MM.1S (cell line): ENCODE data around the gene KDM4B.

Experiments
- DNase-seq: peaks from one replicate; pipeline ENCODE4 v3.0.0-alpha.2; 2015
- H2AFZ ChIP-seq: fragments of 300-600 bp; sonication (generic); 2 replicates; pipeline ENCODE4 v1.6.0; 2016; ENCODE audit warnings: antibody characterized with exemption, low read length
- H3F3A ChIP-seq: fragments of 300-600 bp; sonication (generic); 2 replicates; pipeline ENCODE4 v1.6.1; 2016; ENCODE audit warnings: mild to moderate bottlenecking, antibody characterized with exemption, low read length, moderate library complexity, mixed read lengths; ENCODE audit not compliant: insufficient read depth
- H3K27ac ChIP-seq: fragments of 300-600 bp; sonication (generic); 2 replicates; pipeline ENCODE4 v1.5.1; 2016; ENCODE audit warnings: mild to moderate bottlenecking, low read length
- H3K27me3 ChIP-seq: fragments of 300-600 bp; sonication (generic); replicated peaks from 2 replicates; pipeline ENCODE4 v1.6.0; 2016; ENCODE audit warnings: low read length; ENCODE audit not compliant: insufficient read depth
- H3K36me3 ChIP-seq: fragments of 300-600 bp; sonication (generic); replicated peaks from 2 replicates; pipeline ENCODE4 v1.6.1; 2016; ENCODE audit warnings: mild to moderate bottlenecking, low read length, mixed read lengths; ENCODE audit not compliant: insufficient read depth
- H3K4me1 ChIP-seq: fragments of 300-600 bp; sonication (generic); 2 replicates; pipeline ENCODE4 v1.6.1; 2016; ENCODE audit warnings: low read length, mixed read lengths
- H3K4me2 ChIP-seq: fragments of 300-600 bp; sonication (generic); 2 replicates; pipeline ENCODE4 v1.6.0; 2016; ENCODE audit warnings: low read depth, low read length
- H3K4me3 ChIP-seq: fragments of 300-600 bp; sonication (generic); 2 replicates; pipeline ENCODE4 v1.5.1; 2016; ENCODE audit warnings: low read length, mixed read lengths
- H3K79me2 ChIP-seq: fragments of 300-600 bp; sonication (generic); 2 replicates; pipeline ENCODE4 v1.6.1; 2016; ENCODE audit warnings: mixed run types, low read length, mixed read lengths
- H3K9ac ChIP-seq: fragments of 300-600 bp; sonication (generic); 2 replicates; pipeline ENCODE4 v1.6.1; 2016; ENCODE audit warnings: low read length, mixed read lengths
- H3K9me2 ChIP-seq: fragments of 300-600 bp; sonication (generic); replicated peaks from 2 replicates; pipeline ENCODE4 v1.6.1; 2016; ENCODE audit warnings: mild to moderate bottlenecking, low read length, mixed read lengths; ENCODE audit not compliant: insufficient read depth
- H3K9me3 ChIP-seq: fragments of 300-600 bp; sonication (generic); replicated peaks from 2 replicates; pipeline ENCODE4 v1.6.1; 2016; ENCODE audit warnings: mild to moderate bottlenecking, low read length, mixed read lengths; ENCODE audit not compliant: insufficient read depth
- H4K20me1 ChIP-seq: fragments of 300-600 bp; sonication (generic); 2 replicates; pipeline ENCODE4 v1.6.1; 2016; ENCODE audit warnings: mild to moderate bottlenecking, low read length, moderate library complexity, mixed read lengths; ENCODE audit not compliant: insufficient read depth
- EZH2 ChIP-seq: fragments of 300-600 bp; sonication (generic); optimal IDR thresholded peaks from 2 replicates; pipeline ENCODE3; 2017; ENCODE audit warnings: low read depth, mild to moderate bottlenecking, antibody characterized with exemption, low read length, mixed read lengths
- EZH2phosphoT487 ChIP-seq: fragments of 300-600 bp; sonication (generic); IDR thresholded peaks from 2 replicates; pipeline ENCODE4 v1.6.1; 2018; ENCODE audit warnings: antibody characterized with exemption, low read length
- TF ChIP-seq, protein P1 (sequence below): fragments of 300-600 bp; sonication (generic); IDR thresholded peaks from 2 replicates; pipeline ENCODE4 v1.5.1; 2016; ENCODE audit warnings: antibody characterized with exemption, low read length, mixed read lengths

Gene KDM4B

DNA sequence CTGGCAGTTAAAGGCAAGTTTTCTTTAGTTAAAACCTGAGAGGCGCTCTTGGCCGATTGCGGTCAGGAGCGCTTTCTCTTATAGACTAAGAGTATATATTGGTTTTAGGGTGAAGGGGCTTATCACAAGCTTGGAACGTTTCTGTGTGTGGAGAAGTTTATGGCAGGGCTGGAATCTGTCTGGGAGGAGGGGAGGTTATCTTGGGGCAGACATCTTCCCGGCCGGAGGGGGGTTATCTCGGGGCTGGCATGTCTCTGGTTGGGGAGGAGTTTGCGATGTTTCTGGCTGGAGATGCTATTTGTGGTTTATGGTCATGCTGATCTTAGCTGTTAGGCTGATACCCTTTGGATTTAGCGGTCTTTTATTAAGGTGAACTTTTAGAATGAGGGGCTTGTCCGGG lies 18.3 kb downstream of the KDM4B start:
- Histone ChIP-seq H3K79me2 (peaks cover 92% of the 10 kb centered on the region), H3K9me2 (no peaks in the 10 kb centered on the region), H3K4me2 (no peak overlapping the region), H3K36me3 (no peaks in the 10 kb centered on the region), H3K4me1 (no peaks in the 10 kb centered on the region), H3K27me3 (no peaks in the 10 kb centered on the region), H4K20me1 (peaks cover 10% of the 10 kb centered on the region), H3K9me3 (no peaks in the 10 kb centered on the region), H3K9ac (no peak overlapping the region), H3F3A (no peaks in the 10 kb centered on the region), H3K4me3 (no peak overlapping the region), H3K27ac (no peak overlapping the region), H2AFZ (no peak overlapping the region)
- no peak for TF ChIP-seq EZH2
- no peak for TF ChIP-seq EZH2phosphoT487
- TF ChIP-seq, protein P1, sequence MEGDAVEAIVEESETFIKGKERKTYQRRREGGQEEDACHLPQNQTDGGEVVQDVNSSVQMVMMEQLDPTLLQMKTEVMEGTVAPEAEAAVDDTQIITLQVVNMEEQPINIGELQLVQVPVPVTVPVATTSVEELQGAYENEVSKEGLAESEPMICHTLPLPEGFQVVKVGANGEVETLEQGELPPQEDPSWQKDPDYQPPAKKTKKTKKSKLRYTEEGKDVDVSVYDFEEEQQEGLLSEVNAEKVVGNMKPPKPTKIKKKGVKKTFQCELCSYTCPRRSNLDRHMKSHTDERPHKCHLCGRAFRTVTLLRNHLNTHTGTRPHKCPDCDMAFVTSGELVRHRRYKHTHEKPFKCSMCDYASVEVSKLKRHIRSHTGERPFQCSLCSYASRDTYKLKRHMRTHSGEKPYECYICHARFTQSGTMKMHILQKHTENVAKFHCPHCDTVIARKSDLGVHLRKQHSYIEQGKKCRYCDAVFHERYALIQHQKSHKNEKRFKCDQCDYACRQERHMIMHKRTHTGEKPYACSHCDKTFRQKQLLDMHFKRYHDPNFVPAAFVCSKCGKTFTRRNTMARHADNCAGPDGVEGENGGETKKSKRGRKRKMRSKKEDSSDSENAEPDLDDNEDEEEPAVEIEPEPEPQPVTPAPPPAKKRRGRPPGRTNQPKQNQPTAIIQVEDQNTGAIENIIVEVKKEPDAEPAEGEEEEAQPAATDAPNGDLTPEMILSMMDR, result no peak
- DNase-seq, result no peak

DNA sequence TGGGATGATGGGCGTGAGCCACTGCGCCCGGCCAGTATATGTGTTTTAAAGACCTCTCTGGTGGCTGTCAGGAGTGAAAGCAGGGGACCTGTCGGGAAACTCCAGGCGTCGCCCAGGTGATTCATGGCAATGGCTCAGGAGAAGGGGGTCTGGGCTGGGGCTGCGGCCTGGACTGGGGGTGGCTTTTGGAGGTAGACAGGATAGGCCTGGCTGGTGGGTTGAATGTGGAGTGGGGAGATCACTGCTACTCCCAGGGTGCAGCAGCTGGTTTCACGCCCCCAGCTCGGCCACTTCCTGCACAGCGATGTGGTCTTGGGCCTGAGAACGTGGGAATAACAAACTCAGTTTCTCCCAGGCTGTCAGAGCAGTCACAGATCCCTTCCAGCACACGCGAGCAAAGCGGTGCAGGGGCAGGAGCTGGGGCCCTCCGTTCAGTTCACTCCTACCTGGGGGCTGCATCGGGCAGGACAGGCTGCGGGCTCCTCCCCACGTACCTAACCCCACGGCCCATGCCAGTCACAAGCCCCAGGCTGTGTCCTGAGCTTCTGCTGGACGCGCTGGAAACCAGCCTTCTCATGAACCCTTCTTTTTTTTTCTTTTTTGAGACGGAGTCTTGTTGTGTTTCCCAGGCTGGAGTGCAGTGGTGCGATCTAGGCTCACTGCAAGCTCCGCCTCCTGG lies 18.9 kb downstream of the KDM4B start:
- no peaks in the 10 kb centered on the region for H3K9me3 ChIP-seq
- H3K4me1 ChIP-seq, result no peaks in the 10 kb centered on the region
- TF ChIP-seq, protein P1, result no peak
- no peak for TF ChIP-seq EZH2phosphoT487
- TF ChIP-seq EZH2, result no peak
- no peak overlapping the region for H3K4me3 ChIP-seq
- no peak for DNase-seq
- H4K20me1 ChIP-seq, result peaks cover 10% of the 10 kb centered on the region
- peaks cover 95% of the 10 kb centered on the region for H3K79me2 ChIP-seq
- no peaks in the 10 kb centered on the region for H3K36me3 ChIP-seq
- no peaks in the 10 kb centered on the region for H3F3A ChIP-seq
- no peaks in the 10 kb centered on the region for H3K9me2 ChIP-seq
- H3K27me3 ChIP-seq, result no peaks in the 10 kb centered on the region
- no peak overlapping the region for H3K9ac ChIP-seq
- no peak overlapping the region for H2AFZ ChIP-seq
- no peak overlapping the region for H3K27ac ChIP-seq
- no peak overlapping the region for H3K4me2 ChIP-seq

DNA sequence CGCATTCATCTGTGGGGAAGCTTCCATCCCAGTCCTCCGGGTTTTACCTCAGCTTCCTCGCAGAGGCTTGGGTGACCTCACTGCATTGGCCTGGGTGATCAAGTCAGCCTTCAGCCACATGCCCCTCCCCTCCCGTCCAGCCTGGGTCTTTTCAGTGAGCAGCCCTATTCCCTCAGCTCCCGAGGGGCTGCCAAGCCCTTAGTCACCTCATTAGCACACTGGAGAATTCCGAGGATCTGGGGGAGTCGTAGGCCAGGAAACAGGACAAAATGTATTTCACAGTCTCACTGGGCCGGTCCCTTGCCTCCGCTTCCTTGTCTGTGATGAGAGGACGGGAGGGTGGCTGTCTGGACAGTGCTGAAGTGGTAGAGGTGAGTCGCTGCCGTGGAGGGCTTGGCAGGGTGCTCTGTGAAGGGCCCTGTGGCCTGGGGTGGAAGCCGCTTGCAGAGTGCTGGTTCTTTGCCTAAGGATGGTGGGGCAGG lies 19.9 kb downstream of the KDM4B start:
- no peaks in the 10 kb centered on the region for H3K9me2 ChIP-seq
- TF ChIP-seq, protein P1, result no peak
- no peak for TF ChIP-seq EZH2phosphoT487
- no peak for TF ChIP-seq EZH2
- no peaks in the 10 kb centered on the region for H3K27me3 ChIP-seq
- no peak overlapping the region for H3K4me2 ChIP-seq
- no peaks in the 10 kb centered on the region for H3F3A ChIP-seq
- no peaks in the 10 kb centered on the region for H3K9me3 ChIP-seq
- no peaks in the 10 kb centered on the region for H3K36me3 ChIP-seq
- peaks cover 10% of the 10 kb centered on the region for H4K20me1 ChIP-seq
- H3K79me2 ChIP-seq, result peaks cover 95% of the 10 kb centered on the region
- H2AFZ ChIP-seq, result no peak overlapping the region
- no peaks in the 10 kb centered on the region for H3K4me1 ChIP-seq
- no peak overlapping the region for H3K27ac ChIP-seq
- no peak for DNase-seq
- H3K4me3 ChIP-seq, result no peak overlapping the region
- no peak overlapping the region for H3K9ac ChIP-seq
